ENCODE measurements around the gene MAML2.
A peak's percentile ranks its signal among the peaks of the same experiment; 100 is the strongest.

MAML2 gene

DNA sequence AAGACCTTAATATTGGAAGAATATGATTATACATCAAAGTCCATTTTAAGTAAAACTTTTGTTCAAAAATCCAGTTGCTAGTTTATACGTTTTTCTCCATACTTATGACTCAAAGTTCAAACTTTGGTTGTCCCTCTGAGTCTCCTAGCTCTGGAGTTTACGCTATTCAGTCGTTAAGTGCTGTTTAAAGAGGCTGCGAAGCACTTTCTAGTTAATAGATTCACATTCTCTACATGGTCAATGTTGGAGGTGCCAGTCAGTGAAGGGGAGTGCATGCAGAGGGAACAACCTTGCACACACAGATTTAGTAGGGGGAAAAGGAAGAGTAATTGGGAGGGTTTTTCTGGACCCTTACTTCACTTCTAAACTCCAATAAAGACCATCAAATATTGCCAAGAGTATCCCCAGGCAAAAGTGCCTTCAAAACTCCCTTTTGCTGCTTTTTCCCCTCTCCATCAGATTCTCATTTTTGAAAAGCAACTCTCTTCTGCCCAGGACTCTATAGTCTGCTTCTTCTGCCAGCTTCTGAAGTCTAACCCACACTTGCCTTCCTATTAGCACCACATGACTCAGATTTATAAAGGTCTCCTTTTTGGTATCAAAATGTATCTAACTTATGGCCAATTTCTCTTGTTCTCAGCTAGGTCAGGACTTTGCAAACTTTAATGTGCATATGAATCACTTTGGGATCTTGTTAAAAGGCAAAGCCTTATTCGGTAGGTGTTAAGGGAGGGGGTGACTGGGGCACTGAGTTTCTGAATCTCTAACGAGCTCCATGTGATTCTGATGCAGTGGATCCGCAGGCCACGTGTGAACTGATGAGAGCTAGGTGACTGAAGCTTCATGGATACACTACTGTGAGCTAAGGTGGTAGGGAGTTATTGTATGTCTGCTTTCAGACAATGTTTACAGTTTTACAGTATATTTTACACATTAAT lies 322.9 kb downstream of the MAML2 start:
- DNase-seq (ENCODE audit: low read depth, low spot score) = no peak
- in situ Hi-C loops (cut with HindIII; ENCODE audit: low sequenced_read_pairs) = no loop called here

DNA sequence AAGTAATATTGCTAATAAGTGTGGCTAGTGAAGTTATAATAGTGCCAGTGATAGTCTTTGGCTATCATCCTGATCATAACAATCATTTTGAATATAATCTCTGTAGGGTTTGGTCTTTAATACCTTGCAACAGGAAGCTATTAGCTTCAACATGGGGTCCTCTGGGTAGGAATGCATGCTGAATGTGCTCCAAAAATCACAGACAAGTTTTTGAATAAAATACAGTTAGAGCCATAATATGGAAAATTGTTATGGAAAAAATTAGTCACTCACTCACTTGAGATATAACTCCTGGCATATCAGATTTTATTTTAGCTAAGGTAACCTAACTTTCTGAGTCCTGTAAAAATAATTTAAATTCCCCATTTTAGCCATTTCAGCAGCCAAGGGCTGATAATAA lies 323.7 kb downstream of the MAML2 start:
- DNase-seq (ENCODE audit: low read depth, low spot score) = no peak
- H3K4me3 ChIP-seq (ENCODE audit: low read depth, low read length) = no peak overlapping the region
- TF ChIP-seq, protein P1, sequence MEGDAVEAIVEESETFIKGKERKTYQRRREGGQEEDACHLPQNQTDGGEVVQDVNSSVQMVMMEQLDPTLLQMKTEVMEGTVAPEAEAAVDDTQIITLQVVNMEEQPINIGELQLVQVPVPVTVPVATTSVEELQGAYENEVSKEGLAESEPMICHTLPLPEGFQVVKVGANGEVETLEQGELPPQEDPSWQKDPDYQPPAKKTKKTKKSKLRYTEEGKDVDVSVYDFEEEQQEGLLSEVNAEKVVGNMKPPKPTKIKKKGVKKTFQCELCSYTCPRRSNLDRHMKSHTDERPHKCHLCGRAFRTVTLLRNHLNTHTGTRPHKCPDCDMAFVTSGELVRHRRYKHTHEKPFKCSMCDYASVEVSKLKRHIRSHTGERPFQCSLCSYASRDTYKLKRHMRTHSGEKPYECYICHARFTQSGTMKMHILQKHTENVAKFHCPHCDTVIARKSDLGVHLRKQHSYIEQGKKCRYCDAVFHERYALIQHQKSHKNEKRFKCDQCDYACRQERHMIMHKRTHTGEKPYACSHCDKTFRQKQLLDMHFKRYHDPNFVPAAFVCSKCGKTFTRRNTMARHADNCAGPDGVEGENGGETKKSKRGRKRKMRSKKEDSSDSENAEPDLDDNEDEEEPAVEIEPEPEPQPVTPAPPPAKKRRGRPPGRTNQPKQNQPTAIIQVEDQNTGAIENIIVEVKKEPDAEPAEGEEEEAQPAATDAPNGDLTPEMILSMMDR (IDR thresholded peaks at IDR 0.05; ENCODE audit: low read depth, low read length) = no peak
- in situ Hi-C loops (cut with HindIII; ENCODE audit: low sequenced_read_pairs) = no loop called here

More for the DNA sequence above, 322.9 kb downstream of the MAML2 start:
- H3K4me3 ChIP-seq (ENCODE audit: low read depth, low read length) = no peak overlapping the region
- TF ChIP-seq, protein P1 (IDR thresholded peaks at IDR 0.05; ENCODE audit: low read depth, low read length) = no peak

DNA sequence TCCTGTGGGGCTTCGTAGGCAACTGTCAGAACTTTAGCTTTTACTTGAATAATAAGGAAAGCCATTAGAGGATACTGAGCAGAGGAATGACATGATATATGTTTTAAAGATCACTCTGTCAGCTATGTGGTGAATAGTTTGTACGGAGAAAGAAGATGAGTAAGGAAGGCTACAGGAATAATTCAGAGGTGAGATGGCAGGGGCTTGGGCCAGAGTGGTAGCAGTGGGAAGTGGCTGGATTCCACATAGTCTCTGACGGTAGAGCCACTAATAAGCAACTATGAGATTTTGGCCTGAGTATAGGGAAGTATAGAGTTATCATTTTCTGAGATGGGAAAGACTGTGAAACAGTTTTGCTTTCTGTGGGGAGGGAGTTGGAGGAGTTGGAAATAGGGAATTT lies 325.1 kb downstream of the MAML2 start:
- in situ Hi-C loops (cut with HindIII; ENCODE audit: low sequenced_read_pairs) = no loop called here
- DNase-seq (ENCODE audit: low read depth, low spot score) = no peak
- TF ChIP-seq, protein P1 (IDR thresholded peaks at IDR 0.05; ENCODE audit: low read depth, low read length) = no peak

DNA sequence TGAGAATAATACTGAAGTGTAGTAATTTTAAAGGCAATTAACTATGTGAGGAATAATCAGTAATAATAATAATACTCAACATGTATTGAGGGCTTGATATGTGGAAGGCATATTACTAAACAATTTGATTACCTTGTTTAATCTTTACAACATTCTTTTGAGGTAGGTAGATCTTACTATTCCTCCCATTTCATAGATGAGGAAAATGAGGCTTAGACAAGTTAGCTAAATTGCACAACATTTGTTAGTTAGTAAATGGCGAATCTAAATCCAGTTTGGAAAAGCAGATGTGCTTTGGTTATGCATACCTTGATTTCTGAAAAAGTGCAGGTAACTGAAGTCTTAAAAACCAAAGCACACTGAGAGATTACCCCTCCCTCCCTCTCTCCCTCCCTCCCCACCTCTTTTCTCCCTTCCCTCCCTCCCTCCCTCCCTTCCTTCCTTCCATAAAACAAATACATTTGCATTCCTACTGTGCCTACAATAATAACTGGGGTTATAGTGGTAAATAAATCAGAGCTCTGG lies 326.0 kb downstream of the MAML2 start:
- in situ Hi-C loops (cut with HindIII; ENCODE audit: low sequenced_read_pairs) = no loop called here
- TF ChIP-seq, protein P1 (IDR thresholded peaks at IDR 0.05; ENCODE audit: low read depth, low read length) = no peak
- no peak for DNase-seq (ENCODE audit: low read depth, low spot score)
- no peak overlapping the region for H3K4me3 ChIP-seq (ENCODE audit: low read depth, low read length)

More for the DNA sequence above, 325.1 kb downstream of the MAML2 start:
- no peak overlapping the region for H3K4me3 ChIP-seq (ENCODE audit: low read depth, low read length)

DNA sequence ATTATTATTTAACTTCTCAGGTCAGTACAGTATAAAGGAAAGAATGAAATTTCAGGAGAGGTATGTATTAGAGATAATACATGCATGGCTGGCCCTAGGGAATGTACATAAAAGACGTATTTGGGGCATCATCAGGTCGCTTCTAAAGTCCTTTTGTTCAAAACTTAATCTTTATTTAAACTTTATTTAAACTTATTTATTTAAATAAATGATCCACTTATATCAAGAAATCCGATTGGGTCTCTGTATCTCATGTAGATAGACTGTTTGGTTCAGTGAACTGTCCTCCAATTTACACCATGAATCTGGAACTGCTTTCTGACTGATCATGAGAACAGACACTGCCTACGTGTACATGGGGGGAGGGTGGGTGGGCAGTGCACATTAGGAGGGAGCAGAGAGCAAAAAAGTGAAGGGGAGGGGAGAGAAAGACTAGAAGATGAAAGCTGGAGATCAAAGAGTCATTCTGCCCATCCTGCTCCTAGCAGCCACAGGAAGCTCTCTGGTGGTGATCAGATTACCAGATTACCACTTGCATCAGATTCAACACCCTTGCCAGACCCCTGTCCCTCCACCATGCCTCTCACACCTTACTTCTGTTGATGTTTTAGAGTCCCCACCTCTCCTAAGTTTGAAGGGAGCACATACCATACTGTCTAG lies 327.0 kb downstream of the MAML2 start:
- TF ChIP-seq, protein P1 (IDR thresholded peaks at IDR 0.05; ENCODE audit: low read depth, low read length) = no peak
- in situ Hi-C loops (cut with HindIII; ENCODE audit: low sequenced_read_pairs) = no loop called here
- DNase-seq (ENCODE audit: low read depth, low spot score) = no peak
- no peak overlapping the region for H3K4me3 ChIP-seq (ENCODE audit: low read depth, low read length)

DNA sequence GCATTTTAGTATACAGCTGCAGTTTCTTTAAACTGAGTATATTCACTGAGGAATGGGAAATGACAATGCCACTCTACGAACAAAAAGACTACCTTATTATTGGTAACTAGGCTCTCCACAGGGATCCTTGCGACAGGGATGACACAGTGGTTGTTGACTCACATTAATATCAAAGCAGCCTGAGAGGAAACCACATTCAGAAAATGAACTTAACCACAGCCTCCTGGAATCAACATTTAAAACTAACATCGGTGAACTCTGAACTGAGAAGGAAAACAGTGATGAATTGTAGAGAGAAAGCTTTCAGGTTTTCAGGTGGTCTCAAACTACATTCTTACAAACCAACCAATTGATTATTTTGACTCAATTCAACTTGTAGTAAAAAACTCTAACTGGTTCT lies 328.8 kb downstream of the MAML2 start:
- H3K4me3 ChIP-seq (ENCODE audit: low read depth, low read length) = no peak overlapping the region
- DNase-seq (ENCODE audit: low read depth, low spot score) = peak; percentile 65
- TF ChIP-seq, protein P1 (IDR thresholded peaks at IDR 0.05; ENCODE audit: low read depth, low read length) = no peak
- in situ Hi-C loops (cut with HindIII; ENCODE audit: low sequenced_read_pairs) = no loop called here

All from astrocyte of the spinal cord (primary cell).